Activated CD8-positive, alpha-beta T cell treated with anti-CD3 and anti-CD28 coated beads for 36 hours (primary cell): ENCODE measurements around the gene DCPS. TPM values are rescaled to one million over a fixed set of nuclear protein-coding genes. Genes with fewer than 3 reads are reported as not detected.

Experiments used
- ATAC-seq: fragments of 200-7000 bp; cut with Tn5 transposase; one replicate; pipeline ENCODE4 v1.10.0; 2021; ENCODE audit warnings: mild to moderate bottlenecking, moderate library complexity
- CTCF ChIA-PET: fragments of 350-600 bp; sonication (Branson Sonifier 250); formaldehyde crosslinking; loops from one replicate; lab custom pipeline; 2021; ENCODE audit warnings: antibody characterized with exemption; lab: Charles Lee
- POLR2A ChIA-PET: fragments of 350-600 bp; sonication (Branson Sonifier 250); formaldehyde crosslinking; loops from one replicate; lab custom pipeline; 2021; ENCODE audit warnings: antibody characterized with exemption; lab: Charles Lee
- DNase-seq: peaks from one replicate; pipeline ENCODE4 v3.0.0-alpha.2; 2020
- H3K27ac Mint-ChIP-seq: one replicate; pipeline ENCODE4 v1.8.0; 2021; ENCODE audit warnings: mild to moderate bottlenecking, mixed read lengths
- H3K27me3 Mint-ChIP-seq: one replicate; pipeline ENCODE4 v1.8.0; 2021; ENCODE audit warnings: mixed read lengths
- H3K36me3 Mint-ChIP-seq: one replicate; pipeline ENCODE4 v1.8.0; 2021; ENCODE audit warnings: low read depth, mixed read lengths
- H3K4me1 Mint-ChIP-seq: one replicate; pipeline ENCODE4 v1.8.0; 2021; ENCODE audit warnings: low read depth, mixed read lengths
- H3K4me3 Mint-ChIP-seq: one replicate; pipeline ENCODE4 v1.8.0; 2021; ENCODE audit warnings: mild to moderate bottlenecking, moderate library complexity, mixed read lengths
- H3K9me3 Mint-ChIP-seq: one replicate; pipeline ENCODE4 v1.8.0; 2021; ENCODE audit warnings: mixed read lengths
- intact Hi-C: fragments of 100-400 bp; cut with micrococcal nuclease; formaldehyde crosslinking; loops from one replicate; pipeline ENCODE4 v1.10.0; 2022
- total RNA-seq, 2 experiments: library from RNA; stranded (reverse); gene quantifications; one replicate each; pipeline ENCODE4 v1.2.3, GENCODE V29; 2021
- TF ChIP-seq, protein P1 (sequence below): fragments of 200-600 bp; IDR thresholded peaks from one replicate; pipeline ENCODE4 v1.8.0; 2022; ENCODE audit warnings: antibody characterized with exemption, mild to moderate bottlenecking

Gene DCPS
- total RNA-seq, 2 experiments from 2014 or later, result 17.2 to 18.8 TPM

DNA sequence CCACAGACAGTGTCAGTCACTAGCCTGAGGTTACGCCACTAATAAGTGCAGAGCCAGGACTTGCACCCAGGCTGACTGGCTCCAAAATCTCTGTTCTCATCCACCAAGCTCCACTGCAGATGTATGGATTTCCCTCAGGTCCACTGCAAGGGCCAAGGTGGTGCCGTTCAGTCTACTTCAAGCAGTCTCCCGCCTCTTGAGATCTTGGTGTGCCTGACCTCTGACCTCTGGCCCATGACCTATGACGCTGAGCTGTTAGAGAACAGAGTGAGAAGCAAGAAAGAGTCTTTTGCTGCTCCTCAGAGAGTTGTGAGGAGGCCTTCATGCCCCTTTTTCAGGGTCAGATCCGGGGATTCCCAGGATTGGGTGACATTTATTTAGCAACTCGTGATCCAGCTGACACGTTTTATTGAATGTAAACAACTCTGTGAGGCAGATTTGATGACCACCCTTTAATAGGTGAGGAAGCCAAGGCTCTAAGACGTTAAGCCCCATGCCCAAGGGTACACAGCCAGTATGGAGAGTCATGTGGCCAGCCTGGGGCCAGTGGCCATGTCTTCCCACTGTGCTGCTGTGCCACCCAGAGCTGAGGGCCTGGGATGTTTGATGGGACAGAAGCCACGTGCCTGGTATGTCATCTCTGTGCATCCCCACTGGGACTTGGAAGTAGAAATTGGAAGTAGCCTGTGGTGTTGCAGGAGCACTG lies 25.2 kb downstream of the DCPS start:
- DNase-seq (no peak), ATAC-seq (peak; percentile 6)
- ChIA-PET CTCF (interaction anchor here (0.9 to 2.4 kb wide), 3 partner anchors 9 to 19 kb away, joined by 3 to 6 read pairs (median 5); no protein-coding TSS in a partner anchor), POLR2A (interaction anchor here (1.4 to 2.5 kb wide), 2 partner anchors 10 to 28 kb away, joined by 4 to 10 read pairs; no protein-coding TSS in a partner anchor)
- Mint-ChIP-seq H3K9me3 (no peaks in the 10 kb centered on the region), H3K27me3 (no peaks in the 10 kb centered on the region), H3K4me1 (peaks cover 17% of the 10 kb centered on the region), H3K4me3 (no peak overlapping the region), H3K36me3 (peaks cover 3% of the 10 kb centered on the region), H3K27ac (peak overlapping the region; percentile 31)
- TF ChIP-seq, protein P1, sequence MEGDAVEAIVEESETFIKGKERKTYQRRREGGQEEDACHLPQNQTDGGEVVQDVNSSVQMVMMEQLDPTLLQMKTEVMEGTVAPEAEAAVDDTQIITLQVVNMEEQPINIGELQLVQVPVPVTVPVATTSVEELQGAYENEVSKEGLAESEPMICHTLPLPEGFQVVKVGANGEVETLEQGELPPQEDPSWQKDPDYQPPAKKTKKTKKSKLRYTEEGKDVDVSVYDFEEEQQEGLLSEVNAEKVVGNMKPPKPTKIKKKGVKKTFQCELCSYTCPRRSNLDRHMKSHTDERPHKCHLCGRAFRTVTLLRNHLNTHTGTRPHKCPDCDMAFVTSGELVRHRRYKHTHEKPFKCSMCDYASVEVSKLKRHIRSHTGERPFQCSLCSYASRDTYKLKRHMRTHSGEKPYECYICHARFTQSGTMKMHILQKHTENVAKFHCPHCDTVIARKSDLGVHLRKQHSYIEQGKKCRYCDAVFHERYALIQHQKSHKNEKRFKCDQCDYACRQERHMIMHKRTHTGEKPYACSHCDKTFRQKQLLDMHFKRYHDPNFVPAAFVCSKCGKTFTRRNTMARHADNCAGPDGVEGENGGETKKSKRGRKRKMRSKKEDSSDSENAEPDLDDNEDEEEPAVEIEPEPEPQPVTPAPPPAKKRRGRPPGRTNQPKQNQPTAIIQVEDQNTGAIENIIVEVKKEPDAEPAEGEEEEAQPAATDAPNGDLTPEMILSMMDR, result no peak
- intact Hi-C loops, result no loop called here

DNA sequence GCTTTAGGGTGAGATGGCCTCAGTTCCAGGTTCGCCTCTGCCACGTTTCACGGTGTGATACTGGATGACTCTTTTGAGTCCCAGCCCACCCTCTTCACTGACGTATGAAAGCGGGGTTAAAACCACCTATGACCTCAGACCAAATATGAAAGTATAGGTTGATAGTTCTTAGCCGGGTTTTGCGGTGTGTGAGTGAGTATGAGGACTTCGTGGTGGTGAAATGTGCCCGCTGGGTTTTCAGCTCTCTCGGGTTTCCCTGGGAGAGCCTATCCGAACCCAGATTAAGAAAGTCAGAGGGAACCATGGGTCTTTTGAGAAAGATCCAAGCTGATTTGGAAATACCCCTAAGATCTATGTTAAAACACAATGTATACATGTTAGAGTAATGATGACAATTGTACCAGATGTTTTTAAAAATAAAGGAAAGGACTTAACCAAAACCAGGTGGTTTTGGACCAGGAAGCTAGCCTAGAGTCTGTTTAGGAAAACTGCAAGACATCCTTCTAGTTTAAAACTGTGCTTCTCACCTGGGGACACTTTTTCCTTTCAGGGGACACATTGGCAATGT lies 25.9 kb downstream of the DCPS start:
- ATAC-seq (peak; percentile 67), DNase-seq (peak; percentile 56)
- POLR2A ChIA-PET, result interaction anchor here (1.4 to 2.5 kb wide), 3 partner anchors 11 to 27 kb away, joined by 4 to 10 read pairs (median 5); partner anchors contain the start of gene DCPS
- TF ChIP-seq, protein P1, result no peak
- Mint-ChIP-seq H3K4me1 (peaks cover 17% of the 10 kb centered on the region), H3K27ac (peak overlapping the region; percentile 60), H3K27me3 (no peaks in the 10 kb centered on the region), H3K36me3 (peaks cover 3% of the 10 kb centered on the region), H3K4me3 (no peak overlapping the region), H3K9me3 (no peaks in the 10 kb centered on the region)
- CTCF ChIA-PET, result interaction anchor here (0.9 to 2.4 kb wide), 2 partner anchors 8 to 19 kb away, joined by 3 to 6 read pairs; no protein-coding TSS in a partner anchor
- intact Hi-C loops, result no loop called here

DNA sequence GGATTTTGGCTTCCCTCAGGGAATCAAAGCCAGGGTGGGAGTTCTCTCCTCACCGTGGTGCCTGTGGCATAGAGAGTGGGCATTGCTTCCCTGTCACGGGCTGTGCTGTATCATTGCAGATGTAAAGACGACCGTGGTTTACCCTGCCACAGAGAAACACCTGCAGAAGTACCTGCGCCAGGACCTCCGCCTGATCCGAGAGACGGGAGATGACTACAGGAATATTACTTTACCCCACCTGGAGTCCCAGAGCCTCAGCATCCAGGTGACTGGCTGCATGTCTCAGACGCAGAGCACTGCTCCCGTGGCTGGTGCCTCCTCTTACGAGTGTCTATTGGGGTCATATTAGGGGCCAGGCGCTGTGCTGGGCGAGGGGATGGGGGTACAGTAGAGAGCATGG lies 27.4 kb downstream of the DCPS start:
- intact Hi-C loops, result no loop called here
- TF ChIP-seq, protein P1, result no peak
- H3K27ac Mint-ChIP-seq, result peak overlapping the region; percentile 0
- DNase-seq, result no peak
- no peaks in the 10 kb centered on the region for H3K27me3 Mint-ChIP-seq
- H3K4me1 Mint-ChIP-seq, result peaks cover 20% of the 10 kb centered on the region
- no peak overlapping the region for H3K4me3 Mint-ChIP-seq
- POLR2A ChIA-PET, result no interaction called here
- CTCF ChIA-PET, result no interaction called here
- no peak for ATAC-seq
- H3K36me3 Mint-ChIP-seq, result peaks cover 4% of the 10 kb centered on the region
- H3K9me3 Mint-ChIP-seq, result no peaks in the 10 kb centered on the region

DNA sequence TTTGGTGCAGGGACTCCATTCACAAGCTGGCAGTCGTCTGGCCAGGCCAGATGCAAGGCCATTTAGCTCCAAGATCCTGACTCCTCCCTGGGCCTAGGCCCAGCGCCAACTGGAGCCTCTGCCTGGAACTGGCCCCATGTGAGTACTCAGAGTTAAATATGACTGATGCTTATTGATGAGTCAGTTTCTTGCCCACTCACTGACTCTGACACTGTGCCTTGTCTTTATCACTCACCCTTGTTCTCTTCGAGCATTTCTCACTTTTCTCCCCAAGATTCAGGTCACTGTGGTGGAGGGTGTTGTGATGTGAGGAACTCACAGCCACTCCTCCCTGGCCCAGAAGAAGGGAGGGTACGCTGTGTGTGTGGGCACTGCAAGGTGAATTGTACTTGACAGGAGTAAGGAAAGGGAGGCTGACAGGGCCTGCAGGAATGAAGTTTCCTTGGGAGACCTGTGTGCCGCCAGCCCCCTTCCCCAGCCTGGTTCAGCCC lies 28.4 kb downstream of the DCPS start:
- H3K27ac Mint-ChIP-seq, result peak overlapping the region; percentile 37
- peaks cover 4% of the 10 kb centered on the region for H3K36me3 Mint-ChIP-seq
- ATAC-seq (peak; percentile 84), DNase-seq (peak; percentile 35)
- H3K4me1 Mint-ChIP-seq, result peaks cover 20% of the 10 kb centered on the region
- ChIA-PET CTCF (no interaction called here), POLR2A (interaction anchor here (1.2 kb wide), 1 partner anchor 10 kb away, joined by 3 read pairs; no protein-coding TSS in a partner anchor)
- no peaks in the 10 kb centered on the region for H3K9me3 Mint-ChIP-seq
- no peaks in the 10 kb centered on the region for H3K27me3 Mint-ChIP-seq
- intact Hi-C loops, result no loop called here
- TF ChIP-seq, protein P1, result no peak
- H3K4me3 Mint-ChIP-seq, result no peak overlapping the region
